A673 (cell line): Measurements from ENCODE around the gene MTG2. TPM values are rescaled to one million over a fixed set of nuclear protein-coding genes. Genes with fewer than 3 reads are reported as not detected.

Experiments
- BruUV-seq: library from RNA; stranded (reverse); fragments of 400-500 nt; replicated peaks from 2 replicates; lab custom pipeline; 2021; lab: Mats Ljungman, UMichigan
- CTCF ChIA-PET: fragments of 300-600 bp; sonication (Branson Sonifier 250); formaldehyde crosslinking; loops from one replicate; lab custom pipeline; 2022; ENCODE audit warnings: antibody characterized with exemption; lab: Charles Lee
- POLR2A ChIA-PET: fragments of 300-600 bp; sonication (Branson Sonifier 250); formaldehyde crosslinking; loops from one replicate; lab custom pipeline; 2022; ENCODE audit warnings: antibody characterized with exemption; ENCODE audit not compliant: low non-redundant PET; lab: Charles Lee
- DNase-seq: peaks from one replicate; pipeline ENCODE4 v3.0.0-alpha.2; 2015; ENCODE audit warnings: low spot score
- H3K27ac ChIP-seq: fragments of 200-600 bp; sonication (generic); 2 replicates; pipeline ENCODE4 v1.5.1; 2016; ENCODE audit warnings: mixed run types, low read depth, mild to moderate bottlenecking, mixed read lengths, antibody characterized with exemption, low read length; ENCODE audit not compliant: poor library complexity, severe bottlenecking
- H3K27me3 ChIP-seq: fragments of 200-600 bp; sonication (generic); replicated peaks from 2 replicates; pipeline ENCODE4 v1.6.1; 2017; ENCODE audit warnings: mixed run types, low read depth, mild to moderate bottlenecking, mixed read lengths, antibody characterized with exemption, low read length; ENCODE audit not compliant: insufficient read depth, poor library complexity
- H3K36me3 ChIP-seq: fragments of 200-600 bp; sonication (generic); 2 replicates; pipeline ENCODE4 v1.6.1; 2016; ENCODE audit warnings: mixed run types, mild to moderate bottlenecking, mixed read lengths, antibody characterized with exemption, low read length; ENCODE audit not compliant: insufficient read depth, poor library complexity, severe bottlenecking
- H3K4me1 ChIP-seq: fragments of 200-600 bp; sonication (generic); 2 replicates; pipeline ENCODE4 v1.6.1; 2017; ENCODE audit warnings: mixed run types, mild to moderate bottlenecking, mixed read lengths, antibody characterized with exemption, low read length; ENCODE audit not compliant: insufficient read depth, poor library complexity, severe bottlenecking
- H3K4me3 ChIP-seq: fragments of 200-600 bp; sonication (generic); 2 replicates; pipeline ENCODE4 v1.5.1; 2016; ENCODE audit warnings: low read depth, mixed run types, mild to moderate bottlenecking, mixed read lengths, low read length; ENCODE audit not compliant: poor library complexity, severe bottlenecking
- H3K9me3 ChIP-seq: fragments of 200-600 bp; sonication (generic); 2 replicates; pipeline ENCODE4 v1.6.1; 2016; ENCODE audit warnings: mixed run types, low read depth, mild to moderate bottlenecking, mixed read lengths, antibody characterized with exemption, low read length; ENCODE audit not compliant: poor library complexity, severe bottlenecking
- EZH2 ChIP-seq: fragments of 200-600 bp; sonication (generic); IDR thresholded peaks from 2 replicates; pipeline ENCODE4 v1.6.1; 2017; ENCODE audit warnings: borderline replicate concordance, low read depth, mild to moderate bottlenecking, mixed read lengths, antibody characterized with exemption, low read length; ENCODE audit not compliant: poor library complexity, severe bottlenecking
- intact Hi-C: fragments of 100-400 bp; cut with micrococcal nuclease; formaldehyde crosslinking; loops from one replicate; pipeline ENCODE4 v1.10.0; 2022; ENCODE audit not compliant: unreplicated experiment
- total RNA-seq: library from RNA; stranded (reverse); gene quantifications from 2 replicates; pipeline ENCODE4 v1.2.3, GENCODE V29; 2021
- TF ChIP-seq, protein P1 (sequence below): fragments of 300-800, 200-600 bp; sonication (generic); conservative IDR thresholded peaks from 2 replicates; pipeline ENCODE4 v1.5.1; 2017; ENCODE audit warnings: low read depth, mild to moderate bottlenecking, antibody characterized with exemption, low read length, moderate library complexity, mixed read lengths

The MTG2 gene
- total RNA-seq, 1 experiment from 2014 or later = 40.9 TPM

DNA sequence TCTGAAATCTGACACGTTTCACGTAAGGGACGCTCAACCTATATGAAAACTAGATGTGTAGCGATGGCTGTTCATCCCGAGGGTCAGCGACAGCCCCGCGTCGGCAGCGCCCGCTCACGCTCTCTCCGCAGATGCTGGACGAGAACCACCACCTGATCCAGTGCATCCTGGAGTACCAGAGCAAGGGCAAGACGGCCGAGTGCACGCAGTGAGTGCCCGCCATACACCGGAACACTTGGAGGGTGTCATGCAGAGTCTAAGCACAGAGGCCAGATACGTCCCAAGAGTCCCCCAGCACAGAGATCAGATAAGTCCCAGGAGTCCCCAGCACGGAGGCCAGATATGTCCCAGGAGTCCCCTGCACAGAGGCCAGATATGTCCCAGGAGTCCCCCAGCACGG lies 24.3 kb upstream of the MTG2 start:
- Histone ChIP-seq H3K4me1 (no peaks in the 10 kb centered on the region), H3K9me3 (no peaks in the 10 kb centered on the region), H3K27me3 (no peaks in the 10 kb centered on the region), H3K4me3 (no peak overlapping the region), H3K36me3 (peaks cover 18% of the 10 kb centered on the region), H3K27ac (no peak overlapping the region)
- ChIA-PET CTCF (no interaction called here), POLR2A (no interaction called here)
- intact Hi-C loops = no loop called here
- no TSS peak for BruUV-seq
- TF ChIP-seq, protein P1, sequence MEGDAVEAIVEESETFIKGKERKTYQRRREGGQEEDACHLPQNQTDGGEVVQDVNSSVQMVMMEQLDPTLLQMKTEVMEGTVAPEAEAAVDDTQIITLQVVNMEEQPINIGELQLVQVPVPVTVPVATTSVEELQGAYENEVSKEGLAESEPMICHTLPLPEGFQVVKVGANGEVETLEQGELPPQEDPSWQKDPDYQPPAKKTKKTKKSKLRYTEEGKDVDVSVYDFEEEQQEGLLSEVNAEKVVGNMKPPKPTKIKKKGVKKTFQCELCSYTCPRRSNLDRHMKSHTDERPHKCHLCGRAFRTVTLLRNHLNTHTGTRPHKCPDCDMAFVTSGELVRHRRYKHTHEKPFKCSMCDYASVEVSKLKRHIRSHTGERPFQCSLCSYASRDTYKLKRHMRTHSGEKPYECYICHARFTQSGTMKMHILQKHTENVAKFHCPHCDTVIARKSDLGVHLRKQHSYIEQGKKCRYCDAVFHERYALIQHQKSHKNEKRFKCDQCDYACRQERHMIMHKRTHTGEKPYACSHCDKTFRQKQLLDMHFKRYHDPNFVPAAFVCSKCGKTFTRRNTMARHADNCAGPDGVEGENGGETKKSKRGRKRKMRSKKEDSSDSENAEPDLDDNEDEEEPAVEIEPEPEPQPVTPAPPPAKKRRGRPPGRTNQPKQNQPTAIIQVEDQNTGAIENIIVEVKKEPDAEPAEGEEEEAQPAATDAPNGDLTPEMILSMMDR = no peak
- TF ChIP-seq EZH2 = no peak
- no peak for DNase-seq

DNA sequence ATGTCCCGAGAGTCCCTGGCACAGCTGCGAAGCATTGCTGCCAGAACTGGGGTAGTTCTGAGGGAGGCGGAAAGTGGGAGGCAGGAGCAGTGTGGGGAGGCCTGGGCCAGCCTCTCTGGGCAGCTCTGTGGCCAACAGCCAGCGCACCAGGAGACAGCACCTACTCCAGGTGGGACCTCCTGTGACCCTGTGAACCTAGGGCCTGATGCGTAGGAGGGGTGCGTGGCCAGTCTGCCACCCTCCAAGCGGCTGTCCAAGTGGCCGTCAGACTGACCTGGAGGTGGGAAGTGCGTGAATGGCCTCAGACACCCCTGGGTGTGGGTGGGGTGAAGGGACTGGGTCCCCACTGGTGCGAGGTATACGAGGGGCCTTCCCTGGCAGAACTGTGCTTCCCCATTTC lies 23.8 kb upstream of the MTG2 start:
- peaks cover 18% of the 10 kb centered on the region for H3K36me3 ChIP-seq
- no peak overlapping the region for H3K27ac ChIP-seq
- no peak for DNase-seq
- no peaks in the 10 kb centered on the region for H3K9me3 ChIP-seq
- no peak for TF ChIP-seq EZH2
- TF ChIP-seq, protein P1 = no peak
- no peak overlapping the region for H3K4me3 ChIP-seq
- BruUV-seq = no TSS peak
- POLR2A ChIA-PET = no interaction called here
- intact Hi-C loops = no loop called here
- H3K4me1 ChIP-seq = no peaks in the 10 kb centered on the region
- no peaks in the 10 kb centered on the region for H3K27me3 ChIP-seq
- CTCF ChIA-PET = no interaction called here

DNA sequence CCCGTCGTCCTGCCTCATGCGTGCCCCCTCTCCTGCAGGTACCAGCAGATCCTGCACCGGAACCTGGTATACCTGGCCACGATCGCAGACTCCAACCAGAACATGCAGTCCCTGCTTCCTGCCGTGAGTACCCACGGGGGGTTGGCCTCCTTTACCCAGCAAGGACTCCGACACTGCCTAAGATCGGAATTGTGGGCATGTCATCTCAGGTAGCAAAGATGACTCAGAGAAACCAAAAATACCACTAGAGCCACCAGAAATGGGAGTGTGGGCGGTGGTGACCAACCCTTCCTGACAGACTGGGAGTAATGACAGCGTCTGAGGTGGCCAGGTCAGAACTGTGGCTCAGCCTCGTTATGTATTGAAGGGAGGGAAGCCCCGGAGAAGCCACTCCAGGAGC lies 23.0 kb upstream of the MTG2 start:
- POLR2A ChIA-PET = no interaction called here
- no peak overlapping the region for H3K4me3 ChIP-seq

More for the DNA sequence above, 23.0 kb upstream of the MTG2 start:
- Histone ChIP-seq H3K4me1 (no peaks in the 10 kb centered on the region), H3K36me3 (peaks cover 24% of the 10 kb centered on the region), H3K27ac (no peak overlapping the region), H3K9me3 (no peaks in the 10 kb centered on the region), H3K27me3 (no peaks in the 10 kb centered on the region)
- intact Hi-C loops = no loop called here
- CTCF ChIA-PET = no interaction called here
- DNase-seq = no peak
- TF ChIP-seq, protein P1 = no peak
- no peak for TF ChIP-seq EZH2
- no TSS peak for BruUV-seq
